ENCODE measurements around the gene DNAJA4.
"Not testable (repeated sequence)": the region's sequence is repeated elsewhere in the genome, so short reads cannot be mapped to it uniquely, and the experiment has no call there.

DNAJA4 gene

GRCh38 chr15:78244893-78245292, 19.5 kb upstream of the DNAJA4 start:
- DNase-seq: no peak

- DNase-seq: not testable (repeated sequence)
Measured at GRCh38 chr15:78245392-78245791, 19.0 kb upstream of the DNAJA4 start.

- not testable (repeated sequence) for DNase-seq
Measured at GRCh38 chr15:78245976-78246620, 18.3 kb upstream of the DNAJA4 start.

- peak; percentile 98 for DNase-seq
Measured at GRCh38 chr15:78247911-78248310, 16.5 kb upstream of the DNAJA4 start.

GRCh38 chr15:78249131-78249530, 15.2 kb upstream of the DNAJA4 start:
- no peak for DNase-seq

- DNase-seq: no peak
Measured at GRCh38 chr15:78251136-78251535, 13.2 kb upstream of the DNAJA4 start.

- no peak for DNase-seq
Measured at GRCh38 chr15:78255421-78256043, 8.8 kb upstream of the DNAJA4 start.

- DNase-seq: no peak
Measured at GRCh38 chr15:78256044-78256437, 8.3 kb upstream of the DNAJA4 start.

GRCh38 chr15:78257681-78258080, 6.7 kb upstream of the DNAJA4 start:
- no peak for DNase-seq

GRCh38 chr15:78259232-78259631, 5.1 kb upstream of the DNAJA4 start:
- no peak for DNase-seq

GRCh38 chr15:78260489-78260888, 3.9 kb upstream of the DNAJA4 start:
- no peak for DNase-seq

- no peak for DNase-seq
Measured at GRCh38 chr15:78261062-78261461, 3.3 kb upstream of the DNAJA4 start.

- DNase-seq: peak; percentile 94
Measured at GRCh38 chr15:78263351-78263781, 996 bp upstream of the DNAJA4 start.

- DNase-seq: peak; percentile 63
Measured at GRCh38 chr15:78263907-78264303, 457 bp upstream of the DNAJA4 start.

GRCh38 chr15:78265137-78265460, 737 bp downstream of the DNAJA4 start:
- no peak for DNase-seq

GRCh38 chr15:78265752-78266224, 1.4 kb downstream of the DNAJA4 start:
- peak; percentile 55 for DNase-seq

GRCh38 chr15:78266229-78266628, 1.9 kb downstream of the DNAJA4 start:
- DNase-seq: no peak

- no peak for DNase-seq
Measured at GRCh38 chr15:78266806-78267205, 2.4 kb downstream of the DNAJA4 start.

GRCh38 chr15:78272316-78272715, 8.0 kb downstream of the DNAJA4 start:
- no peak for DNase-seq

GRCh38 chr15:78272776-78273175, 8.4 kb downstream of the DNAJA4 start:
- no peak for DNase-seq

- no peak for DNase-seq
Measured at GRCh38 chr15:78274994-78275393, 10.6 kb downstream of the DNAJA4 start.

- peak; percentile 91 for DNase-seq
Measured at GRCh38 chr15:78276064-78276943, 11.9 kb downstream of the DNAJA4 start.

GRCh38 chr15:78280319-78281072, 16.1 kb downstream of the DNAJA4 start:
- DNase-seq: no peak
